Neural crest cell (in vitro differentiated cells): ENCODE results near the gene AHI1. TPM values are rescaled to one million over a fixed set of nuclear protein-coding genes. Genes with fewer than 3 reads are reported as not detected.

Source experiments
- DNase-seq: peaks from one replicate; pipeline ENCODE4 v3.0.0; 2021; ENCODE audit warnings: low read depth, mixed read lengths, low spot score
- H3K27ac Mint-ChIP-seq: one replicate; pipeline ENCODE4 v1.8.0; 2021; ENCODE audit warnings: mild to moderate bottlenecking, mixed read lengths; ENCODE audit not compliant: unreplicated experiment
- H3K27me3 Mint-ChIP-seq: 2 replicates; pipeline ENCODE4 v1.8.0; 2021; ENCODE audit warnings: low read depth, mild to moderate bottlenecking, mixed read lengths
- H3K36me3 Mint-ChIP-seq: 2 replicates; pipeline ENCODE4 v1.8.0; 2021; ENCODE audit warnings: low read depth, mild to moderate bottlenecking, mixed read lengths
- H3K4me1 Mint-ChIP-seq: 2 replicates; pipeline ENCODE4 v1.8.0; 2021; ENCODE audit warnings: mixed read lengths
- H3K4me3 Mint-ChIP-seq: one replicate; pipeline ENCODE4 v1.8.0; 2021; ENCODE audit warnings: mild to moderate bottlenecking, mixed read lengths
- H3K9me3 Mint-ChIP-seq: 2 replicates; pipeline ENCODE4 v1.8.0; 2021; ENCODE audit warnings: mixed read lengths
- total RNA-seq: library from RNA; stranded (reverse); gene quantifications from 2 replicates; pipeline ENCODE4 v1.2.1, GENCODE V29; 2021
- TF ChIP-seq, protein P1 (sequence below): fragments of 200-600 bp; sonication (generic); conservative IDR thresholded peaks from 2 replicates; pipeline ENCODE4 v1.5.0; 2021; ENCODE audit warnings: antibody characterized with exemption, mild to moderate bottlenecking

The AHI1 gene
- total RNA-seq, 1 donor from 2014 or later, result 27.6 TPM

DNA sequence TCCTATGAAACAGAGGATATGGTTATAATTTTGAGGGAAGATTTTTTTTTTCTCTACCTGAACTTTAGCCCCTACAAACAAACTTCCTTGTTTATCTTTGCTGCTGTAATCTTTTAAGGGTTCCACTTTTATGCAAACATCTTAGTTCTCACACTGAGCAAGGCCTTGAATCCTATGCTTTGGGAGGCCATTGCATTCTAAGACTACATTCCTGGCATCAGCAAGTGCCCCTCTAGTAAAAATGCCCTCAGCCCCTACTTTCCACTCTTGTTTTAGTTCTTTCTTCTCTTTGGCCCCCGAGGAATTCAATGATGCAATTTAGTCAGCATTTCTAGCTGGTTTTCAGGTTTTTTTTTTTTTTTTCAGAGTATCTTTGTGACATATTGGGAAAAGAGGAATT, 8.1 kb upstream of the AHI1 start:
- Mint-ChIP-seq H3K4me3 (no peak overlapping the region), H3K4me1 (no peaks in the 10 kb centered on the region), H3K9me3 (no peaks in the 10 kb centered on the region), H3K27ac (no peak overlapping the region), H3K36me3 (no peaks in the 10 kb centered on the region), H3K27me3 (no peaks in the 10 kb centered on the region)
- DNase-seq, result no peak
- TF ChIP-seq, protein P1, sequence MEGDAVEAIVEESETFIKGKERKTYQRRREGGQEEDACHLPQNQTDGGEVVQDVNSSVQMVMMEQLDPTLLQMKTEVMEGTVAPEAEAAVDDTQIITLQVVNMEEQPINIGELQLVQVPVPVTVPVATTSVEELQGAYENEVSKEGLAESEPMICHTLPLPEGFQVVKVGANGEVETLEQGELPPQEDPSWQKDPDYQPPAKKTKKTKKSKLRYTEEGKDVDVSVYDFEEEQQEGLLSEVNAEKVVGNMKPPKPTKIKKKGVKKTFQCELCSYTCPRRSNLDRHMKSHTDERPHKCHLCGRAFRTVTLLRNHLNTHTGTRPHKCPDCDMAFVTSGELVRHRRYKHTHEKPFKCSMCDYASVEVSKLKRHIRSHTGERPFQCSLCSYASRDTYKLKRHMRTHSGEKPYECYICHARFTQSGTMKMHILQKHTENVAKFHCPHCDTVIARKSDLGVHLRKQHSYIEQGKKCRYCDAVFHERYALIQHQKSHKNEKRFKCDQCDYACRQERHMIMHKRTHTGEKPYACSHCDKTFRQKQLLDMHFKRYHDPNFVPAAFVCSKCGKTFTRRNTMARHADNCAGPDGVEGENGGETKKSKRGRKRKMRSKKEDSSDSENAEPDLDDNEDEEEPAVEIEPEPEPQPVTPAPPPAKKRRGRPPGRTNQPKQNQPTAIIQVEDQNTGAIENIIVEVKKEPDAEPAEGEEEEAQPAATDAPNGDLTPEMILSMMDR, result no peak

GRCh38 chr6:135505222-135505621, 7.7 kb upstream of the AHI1 start:
- Mint-ChIP-seq H3K4me1 (no peaks in the 10 kb centered on the region), H3K36me3 (no peaks in the 10 kb centered on the region), H3K27me3 (no peaks in the 10 kb centered on the region), H3K4me3 (no peak overlapping the region), H3K9me3 (no peaks in the 10 kb centered on the region), H3K27ac (no peak overlapping the region)
- no peak for DNase-seq
- TF ChIP-seq, protein P1, result no peak

GRCh38 chr6:135504734-135505133, 7.2 kb upstream of the AHI1 start:
- TF ChIP-seq, protein P1, result no peak
- no peak for DNase-seq
- Mint-ChIP-seq H3K4me1 (no peaks in the 10 kb centered on the region), H3K9me3 (no peaks in the 10 kb centered on the region), H3K27me3 (no peaks in the 10 kb centered on the region), H3K4me3 (no peak overlapping the region), H3K36me3 (no peaks in the 10 kb centered on the region), H3K27ac (no peak overlapping the region)

- TF ChIP-seq, protein P1, result no peak
- no peaks in the 10 kb centered on the region for H3K36me3 Mint-ChIP-seq
- H3K4me3 Mint-ChIP-seq, result no peak overlapping the region
- no peaks in the 10 kb centered on the region for H3K9me3 Mint-ChIP-seq
- H3K27ac Mint-ChIP-seq, result no peak overlapping the region
- DNase-seq, result no peak
- no peaks in the 10 kb centered on the region for H3K27me3 Mint-ChIP-seq
- no peaks in the 10 kb centered on the region for H3K4me1 Mint-ChIP-seq
Observed at GRCh38 chr6:135503703-135504475, 6.3 kb upstream of the AHI1 start.

GRCh38 chr6:135499441-135500340, 2.2 kb upstream of the AHI1 start:
- Mint-ChIP-seq H3K27ac (no peak overlapping the region), H3K4me3 (no peak overlapping the region), H3K4me1 (peaks cover 6% of the 10 kb centered on the region), H3K27me3 (no peaks in the 10 kb centered on the region), H3K36me3 (no peaks in the 10 kb centered on the region), H3K9me3 (no peaks in the 10 kb centered on the region)
- TF ChIP-seq, protein P1, result no peak
- no peak for DNase-seq
